HepG2 (cell line): Measurements from ENCODE around the gene SMIM11. TPM values are rescaled to one million over a fixed set of nuclear protein-coding genes. Genes with fewer than 3 reads are reported as not detected.
"Not testable (repeated sequence)": the region's sequence is repeated elsewhere in the genome, so short reads cannot be mapped to it uniquely, and the experiment has no call there.

Experiments used
- ATAC-seq: fragments of 200-7000 bp; cut with Tn5 transposase; 3 replicates; pipeline ENCODE4 v1.9.1; 2020; ENCODE audit warnings: mild to moderate bottlenecking, moderate library complexity
- BruUV-seq: library from RNA; stranded (reverse); fragments of 400-500 nt; replicated peaks from 2 replicates; lab custom pipeline; 2021; lab: Mats Ljungman, UMichigan
- CTCF ChIA-PET: fragments of 300-600 bp; formaldehyde crosslinking; extraction: SDS; loops from one replicate; lab custom pipeline; 2021; ENCODE audit warnings: low total read pairs, inconsistent platforms, low intra/inter-chr PET ratio; lab: Yijun Ruan, JAX
- POLR2A ChIA-PET: fragments of 350-600 bp; sonication (Branson Sonifier 250); formaldehyde crosslinking; loops from one replicate; lab custom pipeline; 2020; ENCODE audit warnings: antibody characterized with exemption, inconsistent platforms; lab: Yijun Ruan, JAX
- DNase-seq: peaks from one replicate; pipeline ENCODE4 v3.0.0-alpha.2; 2015; ENCODE audit warnings: low spot score
- FAIRE-seq: peaks from 3 replicates; lab custom pipeline; 2011; peaks lifted over from hg19 to GRCh38; lab: Jason Lieb, UNC
- H2AFZ ChIP-seq: one replicate; pipeline ENCODE4 v1.6.1; 2011; ENCODE audit warnings: low read length, inconsistent platforms
- H3K27ac ChIP-seq: fragments of 300-600 bp; 3 replicates; pipeline ENCODE4 v1.8.0; 2011; ENCODE audit warnings: mixed run types, mild to moderate bottlenecking, mixed read lengths, low read length, inconsistent platforms; ENCODE audit not compliant: insufficient read depth; ENCODE audit errors: extremely low read length
- H3K27me3 ChIP-seq, 2 experiments: fragments of 200-600 bp in 1 of 2; 2 replicates in 1 of 2; 3 replicates in 1 of 2; pipeline versions ENCODE4 v1.6.0 to v1.8.0; 2011; ENCODE audit warnings: low read length in 2 of 2, mild to moderate bottlenecking in 2 of 2, moderate library complexity in 2 of 2, inconsistent platforms in 1 of 2; ENCODE audit not compliant: insufficient read depth in 2 of 2, control insufficient read depth in 1 of 2
- H3K36me3 ChIP-seq, 2 experiments: fragments of 200-600 bp in 1 of 2; replicated peaks in 1 of 2; 2 replicates in 1 of 2; 3 replicates in 1 of 2; pipeline versions ENCODE4 v1.5.1 to v1.8.0; 2011; ENCODE audit warnings: low read length in 2 of 2, inconsistent platforms in 1 of 2; ENCODE audit not compliant: insufficient read depth in 2 of 2, control insufficient read depth in 1 of 2
- H3K4me1 ChIP-seq: 2 replicates; pipeline ENCODE4 v1.5.1; 2012; ENCODE audit warnings: low read length, inconsistent platforms; ENCODE audit not compliant: insufficient read depth
- H3K4me2 ChIP-seq: 2 replicates; pipeline ENCODE4 v1.6.0; 2011; ENCODE audit warnings: low read depth, low read length, inconsistent platforms
- H3K4me3 ChIP-seq, 3 experiments: fragments of 200-600 bp in 1 of 3; sonication (generic), shearing (Covaris generic) in 1 of 3; replicated peaks in 1 of 3; 2 replicates each; pipeline ENCODE4 v1.5.1; 2011 to 2016; ENCODE audit warnings: low read length in 3 of 3, inconsistent platforms in 2 of 3, low read depth in 2 of 3, mild to moderate bottlenecking in 2 of 3, control low read depth in 1 of 3, mixed read lengths in 1 of 3; ENCODE audit not compliant: insufficient read depth in 1 of 3
- H3K79me2 ChIP-seq: one replicate; pipeline ENCODE4 v1.6.1; 2011; ENCODE audit warnings: low read length, inconsistent platforms; ENCODE audit not compliant: insufficient read depth
- H3K9ac ChIP-seq: 2 replicates; pipeline ENCODE4 v1.6.0; 2011; ENCODE audit warnings: mild to moderate bottlenecking, low read depth, low read length, inconsistent platforms; ENCODE audit not compliant: insufficient read depth
- H3K9me3 ChIP-seq: 2 replicates; pipeline ENCODE4 v1.5.1; 2012; ENCODE audit warnings: mild to moderate bottlenecking, low read length
- H4K20me1 ChIP-seq: 2 replicates; pipeline ENCODE4 v1.6.0; 2011; ENCODE audit warnings: inconsistent platforms, mild to moderate bottlenecking, low read length, moderate library complexity; ENCODE audit not compliant: insufficient read depth
- WGBS: methylation state at CpG from one replicate; pipeline ENCODE4 v1.1.6; 2017; ENCODE audit warnings: low lambda C conversion rate; 5-methylcytosine and 5-hydroxymethylcytosine counted together
- in situ Hi-C: cut with HindIII; loops from 2 replicates; pipeline ENCODE4 v1.10.0; 2017; ENCODE audit warnings: low pct_unique_long_range_greater_than_20kb; ENCODE audit not compliant: extremely low pct_ligation_motif_present
- intact Hi-C: fragments of 100-400 bp; cut with micrococcal nuclease; formaldehyde crosslinking; loops from one replicate; pipeline ENCODE4 v1.10.0; 2022; ENCODE audit not compliant: unreplicated experiment
- polyA plus RNA-seq, 8 experiments: library from polyadenylated mRNA; depleted of rRNA in 3 of 8; stranded (reverse) in 7 of 8; unstranded in 1 of 8; fragments of >200 nt; fragmentation: Illumina TruSeq in 4 of 8; extraction: Trizol in 4 of 8; gene quantifications; 2 replicates each; pipeline versions ENCODE4 v1.2.1 to v1.2.3, GENCODE V29; 2011 to 2016; ENCODE audit warnings: low read depth in 4 of 8, missing spikeins in 1 of 8, mixed read lengths in 1 of 8; ENCODE audit not compliant: insufficient read depth in 1 of 8
- total RNA-seq, 5 experiments: library from RNA; depleted of rRNA; stranded (reverse); fragments of >200 nt; fragmentation: Illumina TruSeq; extraction: Trizol; gene quantifications; 2 replicates each; pipeline ENCODE4 v1.2.3, GENCODE V29; 2016; ENCODE audit warnings: low read depth in 1 of 5

SMIM11 gene
- total and polyA plus RNA-seq, 2 of the 13 experiments (the other 11 are each of a cell fraction or from before 2014, with no cell fraction given): 6.4 to 18.9 TPM

- H3K4me1 ChIP-seq, ATAC-seq, H4K20me1 ChIP-seq, H3K9ac ChIP-seq, in situ Hi-C loops, H3K36me3 ChIP-seq, POLR2A ChIA-PET, H3K27me3 ChIP-seq, FAIRE-seq, H3K9me3 ChIP-seq, CTCF ChIA-PET, BruUV-seq, H3K4me2 ChIP-seq, H3K4me3 ChIP-seq, intact Hi-C loops, DNase-seq, H2AFZ ChIP-seq, H3K27ac ChIP-seq, H3K79me2 ChIP-seq: not testable (repeated sequence)
- no CpG with 5 or more reads among the region's 6 CpGs for WGBS
Observed at GRCh38 chr21:34406102-34406501, 30.8 kb downstream of the SMIM11 start.

- H3K9ac ChIP-seq, intact Hi-C loops, H2AFZ ChIP-seq, CTCF ChIA-PET, H3K36me3 ChIP-seq, in situ Hi-C loops, H3K9me3 ChIP-seq, BruUV-seq, ATAC-seq, H3K27me3 ChIP-seq, H3K4me1 ChIP-seq, H3K4me2 ChIP-seq, H3K79me2 ChIP-seq, H3K4me3 ChIP-seq, FAIRE-seq, H3K27ac ChIP-seq, H4K20me1 ChIP-seq, DNase-seq, POLR2A ChIA-PET: not testable (repeated sequence)
- WGBS: no CpG with 5 or more reads among the region's 2 CpGs
Observed at GRCh38 chr21:34406676-34407075, 31.4 kb downstream of the SMIM11 start.

GRCh38 chr21:34407294-34407693, 32.0 kb downstream of the SMIM11 start:
- H2AFZ ChIP-seq, H3K27ac ChIP-seq, H3K9ac ChIP-seq, H3K4me2 ChIP-seq, intact Hi-C loops, H3K4me3 ChIP-seq, H3K4me1 ChIP-seq, H3K9me3 ChIP-seq, DNase-seq, H4K20me1 ChIP-seq, H3K27me3 ChIP-seq, H3K79me2 ChIP-seq, POLR2A ChIA-PET, ATAC-seq, CTCF ChIA-PET, H3K36me3 ChIP-seq, FAIRE-seq, in situ Hi-C loops, BruUV-seq: not testable (repeated sequence)
- WGBS: no CpG with 5 or more reads among the region's 9 CpGs

- H3K4me2 ChIP-seq, intact Hi-C loops, H3K9ac ChIP-seq, H3K9me3 ChIP-seq, BruUV-seq, in situ Hi-C loops, DNase-seq, ATAC-seq, H2AFZ ChIP-seq, POLR2A ChIA-PET, H3K4me3 ChIP-seq, H4K20me1 ChIP-seq, H3K4me1 ChIP-seq, H3K36me3 ChIP-seq, H3K27ac ChIP-seq, H3K79me2 ChIP-seq, CTCF ChIA-PET, H3K27me3 ChIP-seq, FAIRE-seq: not testable (repeated sequence)
- no CpG with 5 or more reads among the region's 5 CpGs for WGBS
Observed at GRCh38 chr21:34417448-34418077, 42.3 kb downstream of the SMIM11 start.
